A549 (cell line): ENCODE results near the gene TBL1X. TPM values are rescaled to one million over a fixed set of nuclear protein-coding genes. Genes with fewer than 3 reads are reported as not detected.

Experiments used
- ATAC-seq, 2 experiments: fragments of 200-7000 bp in 1 of 2; fragments of >200 bp in 1 of 2; cut with Nextera tagmentation in 1 of 2; cut with Tn5 transposase in 1 of 2; 3 replicates each; pipeline versions ENCODE4 v1.8.0 to v1.9.1; 2018 to 2020; ENCODE audit warnings: mild to moderate bottlenecking in 1 of 2, moderate library complexity in 1 of 2
- CTCF ChIA-PET: fragments of 300-600 bp; sonication (Branson Sonifier 250); formaldehyde crosslinking; extraction: SDS; loops from one replicate; lab custom pipeline; 2021; ENCODE audit warnings: antibody characterized with exemption, inconsistent platforms; lab: Yijun Ruan, JAX
- POLR2A ChIA-PET: fragments of 350-600 bp; formaldehyde crosslinking; extraction: SDS; loops from one replicate; lab custom pipeline; 2021; ENCODE audit warnings: antibody characterized with exemption, inconsistent platforms; lab: Yijun Ruan, JAX
- DNase-seq, 2 experiments: peaks; one replicate each; pipeline versions ENCODE4 v3.0.0 to v3.0.0-alpha.2; 2011 to 2016; ENCODE audit warnings: low read depth in 1 of 2, low spot score in 1 of 2
- FAIRE-seq: peaks from 2 replicates; lab custom pipeline; 2011; peaks lifted over from hg19 to GRCh38; lab: Jason Lieb, UNC
- H3K27ac ChIP-seq, 2 experiments: fragments of >200 bp; sonication (Bioruptor Twin); formaldehyde crosslinking; 3 replicates each; pipeline ENCODE4 v1.5.1; 2016 to 2017
- H3K4me1 ChIP-seq: fragments of >200 bp; sonication (Bioruptor Twin); formaldehyde crosslinking; 3 replicates; pipeline ENCODE4 v1.6.1; 2016
- H3K4me2 ChIP-seq: fragments of >200 bp; sonication (Bioruptor Twin); formaldehyde crosslinking; 3 replicates; pipeline ENCODE4 v1.6.1; 2016
- H3K4me3 ChIP-seq: fragments of >200 bp; sonication (Bioruptor Twin); formaldehyde crosslinking; 3 replicates; pipeline ENCODE4 v1.5.1; 2016
- H3K9me3 ChIP-seq: fragments of >200 bp; sonication (Bioruptor Twin); formaldehyde crosslinking; 3 replicates; pipeline ENCODE4 v1.6.1; 2016
- ATOH8 ChIP-seq: fragments of 250-450 bp; sonication (Bioruptor Pico); IDR thresholded peaks from 2 replicates; pipeline ENCODE4 v1.5.0; 2020; ENCODE audit warnings: low read depth, mild to moderate bottlenecking, moderate library complexity
- CEBPB ChIP-seq, 2 experiments: fragments of >200 bp in 1 of 2; sonication (Bioruptor Twin) in 1 of 2; formaldehyde crosslinking in 1 of 2; IDR thresholded peaks; 2 replicates each; pipeline ENCODE4 v1.6.1; 2012 to 2016
- CHD4 ChIP-seq: fragments of 200-600 bp; sonication (generic); IDR thresholded peaks from 2 replicates; pipeline ENCODE4 v1.6.1; 2016; ENCODE audit warnings: antibody characterized with exemption, mild to moderate bottlenecking, borderline replicate concordance
- CTCF ChIP-seq: fragments of >200 bp; sonication (Bioruptor Twin); formaldehyde crosslinking; IDR thresholded peaks from 3 replicates; pipeline ENCODE4 v1.5.1; 2016
- E2F6 ChIP-seq: IDR thresholded peaks from 2 replicates; pipeline ENCODE4 v1.6.1; 2012; ENCODE audit warnings: low read depth, borderline replicate concordance
- EHMT2 ChIP-seq: fragments of 200-600 bp; sonication (generic); IDR thresholded peaks from 2 replicates; pipeline ENCODE4 v1.6.1; 2016; ENCODE audit warnings: antibody characterized with exemption, low read depth, mild to moderate bottlenecking, moderate library complexity
- ELK1 ChIP-seq: fragments of 150-350 bp; IDR thresholded peaks from 2 replicates; pipeline ENCODE4 v1.6.1; 2014; ENCODE audit warnings: low read depth, mild to moderate bottlenecking, low read length
- EP300 ChIP-seq, 2 experiments: fragments of >200 bp; sonication (Bioruptor Twin); formaldehyde crosslinking; IDR thresholded peaks; 2 replicates in 1 of 2; 3 replicates in 1 of 2; pipeline ENCODE4 v1.6.1; 2016 to 2017
- FOSL2 ChIP-seq, 2 experiments: fragments of 450-650 bp in 1 of 2; fragments of >200 bp in 1 of 2; sonication (Bioruptor Twin) in 1 of 2; formaldehyde crosslinking; IDR thresholded peaks; 2 replicates each; pipeline versions ENCODE4 v1.5.0 to v1.6.1; 2016 to 2020; ENCODE audit warnings: mild to moderate bottlenecking in 1 of 2, moderate library complexity in 1 of 2
- GATA3 ChIP-seq: IDR thresholded peaks from 2 replicates; pipeline ENCODE4 v1.6.1; 2012; ENCODE audit warnings: borderline replicate concordance
- HDAC2 ChIP-seq: fragments of 200-600 bp; sonication (generic); IDR thresholded peaks from 2 replicates; pipeline ENCODE4 v1.6.1; 2016
- HOXB13 ChIP-seq: fragments of 250-450 bp; sonication (Bioruptor Pico); IDR thresholded peaks from 2 replicates; pipeline ENCODE4 v1.5.0; 2020; ENCODE audit warnings: low read depth, mild to moderate bottlenecking, moderate library complexity
- KDM1A ChIP-seq: fragments of 200-600 bp; sonication (generic); IDR thresholded peaks from 2 replicates; pipeline ENCODE4 v1.6.1; 2016; ENCODE audit warnings: low read depth, mild to moderate bottlenecking
- MAFK ChIP-seq: fragments of 450-650 bp; IDR thresholded peaks from 2 replicates; pipeline ENCODE4 v1.6.1; 2014; ENCODE audit not compliant: partially characterized antibody
- MYC ChIP-seq: IDR thresholded peaks from 2 replicates; pipeline ENCODE4 v1.6.1; 2012; ENCODE audit warnings: mild to moderate bottlenecking, inconsistent platforms, low read length, improper control_type of control experiment, borderline replicate concordance
- NFE2L2 ChIP-seq: fragments of 150-350 bp; conservative IDR thresholded peaks from 2 replicates; pipeline ENCODE4 v1.6.1; 2014; ENCODE audit warnings: low read length
- NPAS2 ChIP-seq: fragments of 250-450 bp; sonication (Bioruptor Pico); IDR thresholded peaks from 2 replicates; pipeline ENCODE4 v1.8.0; 2022; ENCODE audit warnings: mild to moderate bottlenecking, moderate library complexity, borderline replicate concordance
- NR3C1 ChIP-seq: fragments of >200 bp; sonication (Bioruptor Twin); formaldehyde crosslinking; IDR thresholded peaks from 3 replicates; pipeline ENCODE4 v1.6.1; 2017
- POLR2AphosphoS2 ChIP-seq: conservative IDR thresholded peaks from 2 replicates; pipeline ENCODE4 v1.6.1; 2012; ENCODE audit warnings: low read length, improper control_type of control experiment, inconsistent platforms
- RAD21 ChIP-seq, 2 experiments: fragments of >200 bp in 1 of 2; sonication (Bioruptor Twin) in 1 of 2; formaldehyde crosslinking in 1 of 2; IDR thresholded peaks in 1 of 2; conservative IDR thresholded peaks in 1 of 2; 2 replicates in 1 of 2; 3 replicates in 1 of 2; pipeline ENCODE4 v1.6.1; 2012 to 2018; ENCODE audit warnings: inconsistent platforms in 1 of 2
- RCOR1 ChIP-seq: fragments of 150-350 bp; IDR thresholded peaks from 2 replicates; pipeline ENCODE4 v1.6.1; 2014; ENCODE audit warnings: antibody characterized with exemption, low read length, low read depth
- RFX5 ChIP-seq: fragments of 450-650 bp; IDR thresholded peaks from 2 replicates; pipeline ENCODE4 v1.7.1; 2014; ENCODE audit warnings: antibody characterized with exemption, mild to moderate bottlenecking, moderate library complexity
- SMC3 ChIP-seq: fragments of >200 bp; sonication (Bioruptor Twin); formaldehyde crosslinking; IDR thresholded peaks from 3 replicates; pipeline ENCODE4 v1.6.1; 2018; ENCODE audit warnings: inconsistent platforms
- SREBF2 ChIP-seq: fragments of 450-650 bp; IDR thresholded peaks from 2 replicates; pipeline ENCODE4 v1.6.1; 2014; ENCODE audit warnings: mild to moderate bottlenecking, moderate library complexity
- TP53 ChIP-seq: fragments of 250-450 bp; sonication (Bioruptor Pico); IDR thresholded peaks from 2 replicates; pipeline ENCODE4 v1.5.0; 2021; ENCODE audit warnings: mild to moderate bottlenecking, moderate library complexity
- USF2 ChIP-seq: fragments of 450-650 bp; IDR thresholded peaks from 2 replicates; pipeline ENCODE4 v1.6.1; 2014; ENCODE audit warnings: antibody characterized with exemption
- ZC3H11A ChIP-seq: fragments of 450-650 bp; IDR thresholded peaks from 2 replicates; pipeline ENCODE4 v1.6.1; 2014; ENCODE audit warnings: antibody characterized with exemption, mild to moderate bottlenecking
- ZFP36 ChIP-seq: fragments of 450-650 bp; IDR thresholded peaks from 2 replicates; pipeline ENCODE4 v1.6.1; 2014; ENCODE audit warnings: borderline replicate concordance; ENCODE audit not compliant: partially characterized antibody
- ZNF302 ChIP-seq: fragments of 250-450 bp; sonication (Bioruptor Pico); IDR thresholded peaks from 2 replicates; pipeline ENCODE4 v1.9.0; 2021; ENCODE audit warnings: inconsistent platforms, mild to moderate bottlenecking, moderate library complexity
- WGBS: methylation state at CpG from one replicate; pipeline ENCODE4 v1.1.6; 2017; ENCODE audit errors: missing lambda C conversion rate; 5-methylcytosine and 5-hydroxymethylcytosine counted together
- polyA plus RNA-seq, 4 experiments: library from polyadenylated mRNA; depleted of rRNA in 3 of 4; stranded (reverse); fragments of >200 nt; fragmentation: RNase III in 1 of 4; extraction: RNeasy Plus Mini Kit Qiagen cat#74134 plus additional on column Dnase treatment in 1 of 4; gene quantifications; 2 replicates in 3 of 4; 3 replicates in 1 of 4; pipeline ENCODE4 v1.2.3, GENCODE V29; 2011 to 2017

TBL1X gene
- polyA plus RNA-seq, 2 of the 4 experiments (the other 2 are of a cell fraction), result 14.6 to 18.0 TPM

- FAIRE-seq (no peak), ATAC-seq (no peak), DNase-seq (no peak)
- Histone ChIP-seq H3K9me3 (no peaks in the 10 kb centered on the region), H3K4me3 (no peak overlapping the region), H3K27ac (no peak overlapping the region), H3K4me1 (no peaks in the 10 kb centered on the region), H3K4me2 (no peak overlapping the region)
- ChIA-PET POLR2A (no interaction called here), CTCF (interaction anchor here (1.2 kb wide), 1 partner anchor 11 kb away, joined by 3 read pairs; no protein-coding TSS in a partner anchor)
- TF ChIP-seq GATA3 (no peak), EHMT2 (no peak), NFE2L2 (no peak), SREBF2 (no peak)
- 71% methylated on average over 7 of the region's 7 CpGs for WGBS
Observed at GRCh38 chrX:9634551-9634950, 169.7 kb downstream of the TBL1X start.

GRCh38 chrX:9635368-9635767, 170.5 kb downstream of the TBL1X start:
- Histone ChIP-seq H3K4me2 (no peak overlapping the region), H3K4me1 (no peaks in the 10 kb centered on the region), H3K27ac (no peak overlapping the region), H3K4me3 (no peak overlapping the region), H3K9me3 (no peaks in the 10 kb centered on the region)
- DNase-seq, result no peak
- ChIA-PET CTCF (no interaction called here), POLR2A (no interaction called here)
- WGBS, result 100% methylated on average over 3 of the region's 4 CpGs
- no peak; a peak in 1 of 6 replicates for ATAC-seq
- TF ChIP-seq MAFK (no peak), ZNF302 (CRISPR knock-in tag) (no peak), TP53 (no peak), RFX5 (no peak), RAD21 (conservative IDR thresholded peaks at IDR 0.05 in 1 of 2, IDR thresholded peaks at IDR 0.05 in 1 of 2) (no peak)
- no peak for FAIRE-seq

- Histone ChIP-seq H3K4me3 (no peak overlapping the region), H3K9me3 (no peaks in the 10 kb centered on the region), H3K4me2 (no peak overlapping the region), H3K4me1 (no peaks in the 10 kb centered on the region), H3K27ac (no peak overlapping the region)
- WGBS, result 92% methylated on average over 4 of the region's 4 CpGs
- ChIA-PET POLR2A (no interaction called here), CTCF (no interaction called here)
- TF ChIP-seq HOXB13 (CRISPR knock-in tag), result no peak
- no peak for TF ChIP-seq NFE2L2
- no peak for TF ChIP-seq NR3C1
- no peak for TF ChIP-seq POLR2AphosphoS2
- TF ChIP-seq ATOH8 (CRISPR knock-in tag), result no peak
- no peak for TF ChIP-seq EP300 (IDR thresholded peaks at IDR 0.05)
- TF ChIP-seq FOSL2 (IDR thresholded peaks at IDR 0.05), result no peak
- TF ChIP-seq FOSL2 (CRISPR knock-in tag; IDR thresholded peaks at IDR 0.05), result no peak
- TF ChIP-seq SREBF2, result no peak
- no peak for TF ChIP-seq ZC3H11A
- no peak for TF ChIP-seq ZFP36
- TF ChIP-seq TP53, result no peak
- no peak for TF ChIP-seq ELK1
- TF ChIP-seq RCOR1, result no peak
- TF ChIP-seq SMC3, result no peak
- ATAC-seq (no peak), FAIRE-seq (no peak), DNase-seq (no peak)
Observed at GRCh38 chrX:9635803-9636202, 170.9 kb downstream of the TBL1X start.

- no peak for ATAC-seq
- Histone ChIP-seq H3K4me3 (no peak overlapping the region), H3K27ac (no peak overlapping the region), H3K4me1 (no peaks in the 10 kb centered on the region), H3K4me2 (no peak overlapping the region), H3K9me3 (no peaks in the 10 kb centered on the region)
- FAIRE-seq, result no peak
- POLR2A ChIA-PET, result no interaction called here
- CTCF ChIA-PET, result no interaction called here
- DNase-seq, result no peak
- TF ChIP-seq E2F6, result no peak
- no peak for TF ChIP-seq KDM1A
- TF ChIP-seq HDAC2, result no peak
- TF ChIP-seq MYC, result no peak
- no peak for TF ChIP-seq EP300 (IDR thresholded peaks at IDR 0.05)
- no peak for TF ChIP-seq NPAS2 (CRISPR knock-in tag)
- no peak for TF ChIP-seq CEBPB (IDR thresholded peaks at IDR 0.05)
- no peak for TF ChIP-seq USF2
- no peak for TF ChIP-seq RAD21 (conservative IDR thresholded peaks at IDR 0.05 in 1 of 2, IDR thresholded peaks at IDR 0.05 in 1 of 2)
- no peak for TF ChIP-seq CTCF
- TF ChIP-seq CHD4, result no peak
Observed at GRCh38 chrX:9638871-9639270, 174.0 kb downstream of the TBL1X start.
